Measurements from ENCODE around the gene TTC7B. TPM values are rescaled to one million over a fixed set of nuclear protein-coding genes. Genes with fewer than 3 reads are reported as not detected.

Gene TTC7B
- total and polyA plus RNA-seq, 2 experiments from 2014 or later = 68.1 to 75.8 TPM

DNA sequence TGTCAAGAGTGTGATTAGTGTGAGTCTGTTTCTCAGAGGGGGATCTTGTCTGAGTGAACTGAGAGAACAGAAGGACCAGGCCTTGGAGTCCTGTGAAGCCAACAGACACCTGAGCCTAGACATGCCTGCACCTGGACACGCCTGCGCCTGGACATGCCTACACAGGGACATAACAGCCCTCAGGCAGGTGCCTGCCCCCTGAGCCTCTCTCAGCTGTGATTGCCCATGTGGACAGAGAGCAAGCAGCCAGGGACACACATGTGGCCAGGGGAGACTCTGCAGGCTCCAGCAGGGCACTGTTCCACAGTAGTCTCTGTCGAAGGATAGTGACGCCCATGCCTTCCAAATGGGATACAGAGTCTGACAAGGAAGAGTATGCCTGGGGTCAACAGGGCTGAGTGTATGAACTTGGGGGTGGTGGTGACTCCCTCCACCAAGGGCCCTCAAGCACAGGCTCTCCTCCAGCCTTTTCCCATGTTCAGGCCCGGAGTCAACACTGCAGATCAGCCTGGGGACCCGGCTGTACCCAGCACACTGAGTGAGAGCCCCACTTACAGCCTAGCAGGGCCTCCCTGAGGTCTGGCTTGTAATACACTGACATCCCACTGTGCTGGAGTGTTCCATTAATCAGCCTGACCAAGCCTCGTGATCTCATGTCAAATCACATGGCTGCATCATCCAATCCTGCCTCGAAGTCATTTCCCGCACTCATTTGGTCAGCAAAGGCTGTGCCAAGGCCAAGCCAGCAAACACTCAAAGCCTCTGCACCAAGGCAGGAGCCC lies 246.4 kb downstream of the TTC7B start:
- H3K4me3 ChIP-seq = no peak overlapping the region
- H3K27me3 ChIP-seq = no peaks in the 10 kb centered on the region
- DNase-seq (ENCODE audit: low read depth in 1 of 2, low spot score in 1 of 2) = no peak
- no peaks in the 10 kb centered on the region for H3K9me3 ChIP-seq (ENCODE audit: low read depth)
- H3K27ac ChIP-seq = no peak overlapping the region
- H3K36me3 ChIP-seq = no peaks in the 10 kb centered on the region
- peaks cover 17% of the 10 kb centered on the region for H3K4me1 ChIP-seq (ENCODE audit: low read depth)
- TF ChIP-seq, protein P1, sequence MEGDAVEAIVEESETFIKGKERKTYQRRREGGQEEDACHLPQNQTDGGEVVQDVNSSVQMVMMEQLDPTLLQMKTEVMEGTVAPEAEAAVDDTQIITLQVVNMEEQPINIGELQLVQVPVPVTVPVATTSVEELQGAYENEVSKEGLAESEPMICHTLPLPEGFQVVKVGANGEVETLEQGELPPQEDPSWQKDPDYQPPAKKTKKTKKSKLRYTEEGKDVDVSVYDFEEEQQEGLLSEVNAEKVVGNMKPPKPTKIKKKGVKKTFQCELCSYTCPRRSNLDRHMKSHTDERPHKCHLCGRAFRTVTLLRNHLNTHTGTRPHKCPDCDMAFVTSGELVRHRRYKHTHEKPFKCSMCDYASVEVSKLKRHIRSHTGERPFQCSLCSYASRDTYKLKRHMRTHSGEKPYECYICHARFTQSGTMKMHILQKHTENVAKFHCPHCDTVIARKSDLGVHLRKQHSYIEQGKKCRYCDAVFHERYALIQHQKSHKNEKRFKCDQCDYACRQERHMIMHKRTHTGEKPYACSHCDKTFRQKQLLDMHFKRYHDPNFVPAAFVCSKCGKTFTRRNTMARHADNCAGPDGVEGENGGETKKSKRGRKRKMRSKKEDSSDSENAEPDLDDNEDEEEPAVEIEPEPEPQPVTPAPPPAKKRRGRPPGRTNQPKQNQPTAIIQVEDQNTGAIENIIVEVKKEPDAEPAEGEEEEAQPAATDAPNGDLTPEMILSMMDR (IDR thresholded peaks at IDR 0.05; ENCODE audit: low read depth, low read length) = no peak

DNA sequence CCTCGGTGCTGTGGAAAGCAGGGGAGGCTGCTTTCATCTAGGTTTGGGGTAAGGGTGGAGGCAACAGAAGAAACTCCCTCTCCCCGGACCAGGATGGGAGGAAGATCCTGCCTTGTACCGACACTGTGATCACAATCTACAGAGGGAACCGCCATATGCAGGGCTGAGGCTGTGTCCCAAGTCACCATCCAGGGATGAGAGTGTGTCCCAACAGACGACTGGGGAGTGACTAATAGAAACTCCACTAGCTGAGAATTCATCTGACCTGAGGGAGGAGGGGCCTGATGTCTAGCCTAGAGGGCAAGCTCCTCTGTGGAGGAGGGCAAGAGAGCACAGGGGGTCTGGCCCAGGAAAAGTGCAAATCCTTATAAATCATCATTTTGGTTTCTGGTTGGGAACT lies 247.0 kb downstream of the TTC7B start:
- Histone ChIP-seq H3K27me3 (no peaks in the 10 kb centered on the region), H3K9me3 (ENCODE audit: low read depth) (no peaks in the 10 kb centered on the region), H3K27ac (no peak overlapping the region), H3K36me3 (no peaks in the 10 kb centered on the region), H3K4me1 (ENCODE audit: low read depth) (peaks cover 11% of the 10 kb centered on the region), H3K4me3 (no peak overlapping the region)
- TF ChIP-seq, protein P1 (IDR thresholded peaks at IDR 0.05; ENCODE audit: low read depth, low read length) = no peak
- DNase-seq (ENCODE audit: low read depth in 1 of 2, low spot score in 1 of 2) = no peak

DNA sequence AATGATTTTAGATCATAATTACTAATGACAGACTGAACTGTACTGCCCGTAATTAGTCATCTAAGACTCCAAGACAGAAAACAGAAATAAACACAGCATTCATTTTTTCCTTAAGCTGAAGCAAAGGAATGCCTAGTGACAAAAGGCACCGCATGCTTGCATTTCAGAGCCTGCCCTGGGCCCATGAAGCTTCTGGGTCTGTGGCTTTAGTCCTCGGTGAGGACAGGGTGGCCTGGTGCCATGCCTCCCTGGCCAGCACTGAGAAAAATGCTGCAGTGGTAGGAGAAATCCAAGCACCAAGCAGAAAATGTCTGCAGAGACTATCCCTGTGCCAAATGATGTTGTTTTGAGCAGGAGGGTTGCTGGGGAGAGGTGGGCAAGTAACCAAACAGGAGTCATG lies 247.8 kb downstream of the TTC7B start:
- no peak overlapping the region for H3K27ac ChIP-seq

DNA sequence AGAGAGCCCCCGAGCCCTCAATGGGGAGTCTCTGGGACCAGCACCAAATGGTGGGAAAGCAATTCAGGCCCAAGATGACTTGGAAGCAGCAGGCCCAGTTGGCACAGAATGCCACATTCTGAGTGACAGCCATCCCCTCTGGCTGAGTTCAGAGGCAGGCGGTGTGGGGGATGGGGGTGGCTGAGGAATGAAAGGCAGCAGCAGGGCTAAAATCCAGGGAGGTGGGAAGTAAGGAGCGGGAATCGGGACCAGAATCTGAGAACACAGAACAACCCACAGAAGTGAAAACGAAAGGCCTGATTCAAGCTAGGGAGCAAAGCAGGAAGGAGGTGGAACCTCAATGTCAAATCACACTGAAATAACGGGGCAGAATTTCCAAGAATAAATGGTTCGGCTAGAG lies 248.2 kb downstream of the TTC7B start:
- Histone ChIP-seq H3K4me1 (ENCODE audit: low read depth) (peaks cover 6% of the 10 kb centered on the region), H3K9me3 (ENCODE audit: low read depth) (no peaks in the 10 kb centered on the region), H3K27me3 (no peaks in the 10 kb centered on the region), H3K36me3 (no peaks in the 10 kb centered on the region), H3K27ac (no peak overlapping the region), H3K4me3 (no peak overlapping the region)
- DNase-seq (ENCODE audit: low read depth in 1 of 2, low spot score in 1 of 2) = no peak
- TF ChIP-seq, protein P1 (IDR thresholded peaks at IDR 0.05; ENCODE audit: low read depth, low read length) = no peak

More for the DNA sequence above, 247.8 kb downstream of the TTC7B start:
- Histone ChIP-seq H3K9me3 (ENCODE audit: low read depth) (no peaks in the 10 kb centered on the region), H3K36me3 (no peaks in the 10 kb centered on the region), H3K27me3 (no peaks in the 10 kb centered on the region), H3K4me1 (ENCODE audit: low read depth) (peaks cover 6% of the 10 kb centered on the region), H3K4me3 (no peak overlapping the region)
- DNase-seq (ENCODE audit: low read depth in 1 of 2, low spot score in 1 of 2) = no peak
- TF ChIP-seq, protein P1 (IDR thresholded peaks at IDR 0.05; ENCODE audit: low read depth, low read length) = no peak

DNA sequence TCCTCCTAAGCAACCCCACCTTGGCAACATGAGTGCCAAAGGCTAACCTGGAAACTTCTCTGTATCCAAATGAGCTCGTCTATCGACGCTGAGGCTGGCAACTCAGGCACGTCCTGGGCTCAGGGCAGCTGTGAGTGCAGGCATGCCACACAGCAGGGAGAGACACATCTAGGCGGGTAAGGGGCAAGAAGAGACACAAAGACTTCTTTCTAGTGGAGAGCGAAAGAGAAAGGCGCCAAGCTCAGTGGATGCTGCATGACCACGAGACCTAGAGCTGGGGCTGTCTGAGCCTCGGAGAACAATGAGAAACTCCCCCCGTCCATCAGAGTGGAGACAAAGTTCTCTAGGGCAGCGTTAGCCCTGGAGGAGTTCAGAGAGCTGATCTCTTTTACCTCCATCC lies 249.0 kb downstream of the TTC7B start:
- no peaks in the 10 kb centered on the region for H3K4me1 ChIP-seq (ENCODE audit: low read depth)
- no peak overlapping the region for H3K27ac ChIP-seq
- no peaks in the 10 kb centered on the region for H3K36me3 ChIP-seq
- no peaks in the 10 kb centered on the region for H3K27me3 ChIP-seq
- TF ChIP-seq, protein P1 (IDR thresholded peaks at IDR 0.05; ENCODE audit: low read depth, low read length) = no peak
- H3K9me3 ChIP-seq (ENCODE audit: low read depth) = no peaks in the 10 kb centered on the region
- no peak for DNase-seq (ENCODE audit: low read depth in 1 of 2, low spot score in 1 of 2)
- H3K4me3 ChIP-seq = no peak overlapping the region

All from cardiac muscle cell (in vitro differentiated cells and primary cell).